ENCODE measurements around the gene FERMT3. TPM values are rescaled to one million over a fixed set of nuclear protein-coding genes. Genes with fewer than 3 reads are reported as not detected.
A peak's percentile ranks its signal among the peaks of the same experiment; 100 is the strongest.

Gene FERMT3
- total and polyA plus RNA-seq, 2 of the 13 experiments (the other 11 are each of a cell fraction or from before 2014, with no cell fraction given), result 0.29 TPM; not detected in 1

DNA sequence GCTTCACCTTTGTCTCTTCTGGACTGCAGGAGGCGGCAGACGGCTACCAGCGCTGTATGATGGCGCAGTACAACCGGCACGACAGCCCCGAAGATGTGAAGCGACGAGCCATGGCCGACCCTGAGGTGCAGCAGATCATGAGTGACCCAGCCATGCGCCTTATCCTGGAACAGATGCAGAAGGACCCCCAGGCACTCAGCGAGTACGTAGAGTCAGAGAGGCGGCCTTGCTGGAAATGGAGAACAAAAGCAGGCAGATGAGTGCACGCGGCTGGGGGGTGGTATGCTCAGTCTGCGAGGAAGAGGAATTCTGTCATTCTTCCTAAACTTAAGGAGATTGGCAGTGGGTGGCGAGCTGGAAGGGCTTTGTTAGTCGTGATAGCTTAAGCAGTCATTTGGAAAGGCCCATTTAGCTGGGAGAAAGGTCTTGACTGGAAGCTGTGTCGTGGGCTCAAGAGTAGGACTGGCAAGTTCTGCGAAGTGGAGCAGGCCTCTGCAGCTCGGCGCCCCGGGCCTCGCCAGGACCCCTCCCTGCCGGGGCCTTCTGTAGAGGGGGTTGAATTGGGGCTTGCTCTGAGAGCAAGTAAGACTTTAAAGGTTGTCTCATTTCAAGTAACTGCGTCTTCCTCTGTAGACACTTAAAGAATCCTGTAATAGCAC, 3.0 kb upstream of the FERMT3 start:
- Histone ChIP-seq H3K9me3 (ENCODE audit: low read length) (no peaks in the 10 kb centered on the region), H3K4me2 (ENCODE audit: low read depth, low read length) (no peak overlapping the region), H3K36me3 (replicated peaks in 1 of 2; ENCODE audit: control insufficient read depth in 1 of 2, insufficient read depth in 2 of 2, low read length in 2 of 2) (peaks cover 36 to 47% of the 10 kb centered on the region in 2 experiments), H3K79me2 (ENCODE audit: insufficient read depth, low read length) (no peaks in the 10 kb centered on the region), H3K4me1 (ENCODE audit: insufficient read depth, low read length) (peaks cover 17% of the 10 kb centered on the region), H3K4me3 (replicated peaks in 1 of 3; ENCODE audit: insufficient read depth in 1 of 3, low read depth in 2 of 3, low read length in 3 of 3) (no peak overlapping the region), H2AFZ (ENCODE audit: low read length) (no peak overlapping the region), H3K27ac (ENCODE audit: extremely low read length, insufficient read depth, low read length) (no peak overlapping the region), H3K9ac (ENCODE audit: insufficient read depth, low read depth, low read length) (no peak overlapping the region), H4K20me1 (ENCODE audit: insufficient read depth, low read length) (0 out of 2 replicates have a peak, but pooled peaks cover 2% of the 10 kb centered on the region), H3K27me3 (ENCODE audit: control insufficient read depth in 1 of 2, insufficient read depth in 2 of 2, low read length in 2 of 2) (no peaks in the 10 kb centered on the region)
- in situ Hi-C loops (cut with HindIII; ENCODE audit: extremely low pct_ligation_motif_present, low pct_unique_long_range_greater_than_20kb), result no loop called here
- DNase-seq (ENCODE audit: low spot score) (no peak), FAIRE-seq (no peak), ATAC-seq (no peak)
- intact Hi-C loops (cut with micrococcal nuclease; ENCODE audit: unreplicated experiment), result no loop called here
- POLR2A ChIA-PET, result interaction anchor here (1.6 to 3.8 kb wide), 3 partner anchors 18 to 38 kb away, joined by 5 to 18 read pairs (median 6); partner anchors contain the start of genes FKBP2, NUDT22, STIP1 and TRPT1
- CTCF ChIA-PET (ENCODE audit: low intra/inter-chr PET ratio, low total read pairs), result interaction anchor here (1.7 kb wide), 1 partner anchor 101 kb away, joined by 7 read pairs; no protein-coding TSS in a partner anchor
- WGBS (ENCODE audit: low lambda C conversion rate), result 98% methylated on average over 27 of the region's 27 CpGs
- TF ChIP-seq, protein P1, sequence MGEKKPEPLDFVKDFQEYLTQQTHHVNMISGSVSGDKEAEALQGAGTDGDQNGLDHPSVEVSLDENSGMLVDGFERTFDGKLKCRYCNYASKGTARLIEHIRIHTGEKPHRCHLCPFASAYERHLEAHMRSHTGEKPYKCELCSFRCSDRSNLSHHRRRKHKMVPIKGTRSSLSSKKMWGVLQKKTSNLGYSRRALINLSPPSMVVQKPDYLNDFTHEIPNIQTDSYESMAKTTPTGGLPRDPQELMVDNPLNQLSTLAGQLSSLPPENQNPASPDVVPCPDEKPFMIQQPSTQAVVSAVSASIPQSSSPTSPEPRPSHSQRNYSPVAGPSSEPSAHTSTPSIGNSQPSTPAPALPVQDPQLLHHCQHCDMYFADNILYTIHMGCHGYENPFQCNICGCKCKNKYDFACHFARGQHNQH (CRISPR knock-in tag; IDR thresholded peaks at IDR 0.05), result no peak
- TF ChIP-seq POLR2A (IDR thresholded peaks at IDR 0.05; ENCODE audit: insufficient read depth in 1 of 2, low read depth in 2 of 2, low read length in 2 of 2), result 0 out of 4 replicates have a peak, but pooled peaks of 1 of the 2 experiments have one; percentile 8
- no TSS peak for BruUV-seq (replicated peaks)

DNA sequence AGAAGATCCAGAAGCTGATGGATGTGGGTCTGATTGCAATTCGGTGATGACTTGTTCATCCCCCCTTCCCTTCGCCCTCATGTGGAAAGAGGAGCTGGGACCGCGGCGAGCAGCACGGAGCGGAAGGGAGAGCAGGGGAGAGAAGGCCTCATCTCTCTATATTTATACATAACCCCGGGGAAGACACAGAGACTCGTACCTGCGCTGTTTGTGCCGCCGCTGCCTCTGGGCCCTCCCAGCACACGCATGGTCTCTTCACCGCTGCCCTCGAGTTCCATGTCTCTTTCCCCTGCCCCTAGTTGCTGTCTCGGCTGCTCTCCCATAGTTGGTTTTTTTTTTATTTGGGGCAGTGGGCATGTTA, 2.5 kb upstream of the FERMT3 start:
- CTCF ChIA-PET (ENCODE audit: low intra/inter-chr PET ratio, low total read pairs), result interaction anchor here (1.3 to 1.7 kb wide), 2 partner anchors 97 to 100 kb away, joined by 6 to 7 read pairs; partner anchors contain the start of gene CATSPERZ
- WGBS (ENCODE audit: low lambda C conversion rate), result 98% methylated on average over 16 of the region's 16 CpGs
- Histone ChIP-seq H3K27ac (ENCODE audit: extremely low read length, insufficient read depth, low read length) (no peak overlapping the region), H3K9ac (ENCODE audit: insufficient read depth, low read depth, low read length) (no peak overlapping the region), H3K27me3 (ENCODE audit: control insufficient read depth in 1 of 2, insufficient read depth in 2 of 2, low read length in 2 of 2) (no peaks in the 10 kb centered on the region), H2AFZ (ENCODE audit: low read length) (no peak overlapping the region), H3K4me3 (replicated peaks in 1 of 3; ENCODE audit: insufficient read depth in 1 of 3, low read depth in 2 of 3, low read length in 3 of 3) (no peak overlapping the region), H4K20me1 (ENCODE audit: insufficient read depth, low read length) (0 out of 2 replicates have a peak, but pooled peaks cover 2% of the 10 kb centered on the region), H3K4me1 (ENCODE audit: insufficient read depth, low read length) (peaks cover 17% of the 10 kb centered on the region), H3K4me2 (ENCODE audit: low read depth, low read length) (no peak overlapping the region), H3K36me3 (replicated peaks in 1 of 2; ENCODE audit: control insufficient read depth in 1 of 2, insufficient read depth in 2 of 2, low read length in 2 of 2) (peaks cover 36 to 45% of the 10 kb centered on the region in 2 experiments), H3K9me3 (ENCODE audit: low read length) (no peaks in the 10 kb centered on the region), H3K79me2 (ENCODE audit: insufficient read depth, low read length) (no peaks in the 10 kb centered on the region)
- FAIRE-seq (no peak), DNase-seq (ENCODE audit: low spot score) (no peak), ATAC-seq (no peak)
- TF ChIP-seq IRX3 (CRISPR knock-in tag; IDR thresholded peaks at IDR 0.05; ENCODE audit: borderline replicate concordance, low read depth) (no peak), FOXA1 (IDR thresholded peaks at IDR 0.05) (no peak), FOXA1 (CRISPR knock-in tag; IDR thresholded peaks at IDR 0.05) (no peak), MXI1 (IDR thresholded peaks at IDR 0.05; ENCODE audit: borderline replicate concordance, low read depth, low read length) (no peak), ZNF143 (CRISPR knock-in tag; IDR thresholded peaks at IDR 0.05) (no peak), ZNF274 (CRISPR knock-in tag; IDR thresholded peaks at IDR 0.05) (no peak), PHF8 (CRISPR knock-in tag; IDR thresholded peaks at IDR 0.05) (no peak), ZFP36L2 (CRISPR knock-in tag; IDR thresholded peaks at IDR 0.05) (no peak), ZSCAN22 (CRISPR knock-in tag; IDR thresholded peaks at IDR 0.05) (no peak)
- TF ChIP-seq, protein P2, sequence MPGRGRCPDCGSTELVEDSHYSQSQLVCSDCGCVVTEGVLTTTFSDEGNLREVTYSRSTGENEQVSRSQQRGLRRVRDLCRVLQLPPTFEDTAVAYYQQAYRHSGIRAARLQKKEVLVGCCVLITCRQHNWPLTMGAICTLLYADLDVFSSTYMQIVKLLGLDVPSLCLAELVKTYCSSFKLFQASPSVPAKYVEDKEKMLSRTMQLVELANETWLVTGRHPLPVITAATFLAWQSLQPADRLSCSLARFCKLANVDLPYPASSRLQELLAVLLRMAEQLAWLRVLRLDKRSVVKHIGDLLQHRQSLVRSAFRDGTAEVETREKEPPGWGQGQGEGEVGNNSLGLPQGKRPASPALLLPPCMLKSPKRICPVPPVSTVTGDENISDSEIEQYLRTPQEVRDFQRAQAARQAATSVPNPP (CRISPR knock-in tag; IDR thresholded peaks at IDR 0.05), result no peak
- TF ChIP-seq, protein P3, sequence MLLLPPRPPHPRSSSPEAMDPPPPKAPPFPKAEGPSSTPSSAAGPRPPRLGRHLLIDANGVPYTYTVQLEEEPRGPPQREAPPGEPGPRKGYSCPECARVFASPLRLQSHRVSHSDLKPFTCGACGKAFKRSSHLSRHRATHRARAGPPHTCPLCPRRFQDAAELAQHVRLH (CRISPR knock-in tag; IDR thresholded peaks at IDR 0.05; ENCODE audit: borderline replicate concordance, low read depth), result no peak
- TSS peak; percentile 57 for BruUV-seq (replicated peaks)
- intact Hi-C loops (cut with micrococcal nuclease; ENCODE audit: unreplicated experiment) (no loop called here), in situ Hi-C loops (cut with HindIII; ENCODE audit: extremely low pct_ligation_motif_present, low pct_unique_long_range_greater_than_20kb) (no loop called here)
- POLR2A ChIA-PET, result interaction anchor here (0.8 to 3.8 kb wide), 10 partner anchors 13 to 128 kb away, joined by 3 to 18 read pairs (median 5); partner anchors contain the start of genes CATSPERZ, FKBP2, NUDT22 and STIP1
